Inflammatory macrophage (primary cell): ENCODE results near the gene TAF11L12.
"Not testable (repeated sequence)": the region's sequence is repeated elsewhere in the genome, so short reads cannot be mapped to it uniquely, and the experiment has no call there.

Experiments
- DNase-seq, 2 donors: peaks; one replicate each; pipeline ENCODE4 v3.0.0-alpha.2; 2020 to 2022
- total RNA-seq, 18 experiments: gene quantifications; one replicate each; lab custom pipeline; 2026; ENCODE audit warnings: mixed read lengths in 6 of 18, inconsistent platforms in 2 of 18; lab: John Stamatoyannopoulos, UW

The TAF11L12 gene
- 0 reads per million in 18 experiments for total RNA-seq

- not testable (repeated sequence) for DNase-seq
Observed at GRCh38 chr5:17610092-17610491, at the start of gene TAF11L12. Gene TAF11L12, plus strand, starts transcription at chr5:17610392.

- not testable (repeated sequence) for DNase-seq
Observed at GRCh38 chr5:17585658-17586057, 24.5 kb upstream of the TAF11L12 start, which contains the start of gene TAF11L7. Gene TAF11L7, minus strand, starts transcription at chr5:17585758.

GRCh38 chr5:17590860-17591259, 19.3 kb upstream of the TAF11L12 start, which contains the start of gene TAF11L8:
Gene TAF11L8, minus strand, starts transcription at chr5:17590960.
- DNase-seq, result not testable (repeated sequence)

GRCh38 chr5:17594255-17594654, 15.9 kb upstream of the TAF11L12 start, which contains the start of gene TAF11L9:
Gene TAF11L9, minus strand, starts transcription at chr5:17594394.
- not testable (repeated sequence) for DNase-seq

GRCh38 chr5:17597728-17598127, 12.5 kb upstream of the TAF11L12 start, which contains the start of gene TAF11L10:
Gene TAF11L10, minus strand, starts transcription at chr5:17597828.
- DNase-seq, result not testable (repeated sequence)

GRCh38 chr5:17603880-17604279, 6.3 kb upstream of the TAF11L12 start, which contains the start of gene TAF11L11:
Gene TAF11L11, plus strand, starts transcription at chr5:17604183.
- DNase-seq, result not testable (repeated sequence)

GRCh38 chr5:17604951-17605350, 5.2 kb upstream of the TAF11L12 start:
- no peak for DNase-seq

- not testable (repeated sequence) for DNase-seq
Observed at GRCh38 chr5:17607461-17607860, 2.7 kb upstream of the TAF11L12 start.

GRCh38 chr5:17614872-17615605, 4.8 kb downstream of the TAF11L12 start:
- no peak for DNase-seq

GRCh38 chr5:17619354-17619753, 9.2 kb downstream of the TAF11L12 start:
- no peak for DNase-seq

- no peak for DNase-seq
Observed at GRCh38 chr5:17620627-17621026, 10.4 kb downstream of the TAF11L12 start.

- DNase-seq, result no peak
Observed at GRCh38 chr5:17625686-17626085, 15.5 kb downstream of the TAF11L12 start.

GRCh38 chr5:17631788-17632187, 21.6 kb downstream of the TAF11L12 start, which contains the start of gene TAF11L13:
Gene TAF11L13, plus strand, starts transcription at chr5:17632088.
- not testable (repeated sequence) for DNase-seq

GRCh38 chr5:17634160-17634559, 24.0 kb downstream of the TAF11L12 start, which contains the start of gene TAF11L14:
Gene TAF11L14, plus strand, starts transcription at chr5:17634460.
- DNase-seq, result no peak

- not testable (repeated sequence) for DNase-seq
Observed at GRCh38 chr5:17649232-17649631, 39.0 kb downstream of the TAF11L12 start.

- DNase-seq, result not testable (repeated sequence)
Observed at GRCh38 chr5:17655201-17655759, 45.1 kb downstream of the TAF11L12 start.

- DNase-seq, result no peak
Observed at GRCh38 chr5:17655921-17656320, 45.7 kb downstream of the TAF11L12 start.
